Lower lobe of right lung (tissue), 2 donors: ENCODE results near the gene ADGRL1. TPM values are rescaled to one million over a fixed set of nuclear protein-coding genes. Genes with fewer than 3 reads are reported as not detected.

Experiments used
- ATAC-seq, 2 donors: fragments of 200-7000 bp; cut with Tn5 transposase; one replicate each; pipeline ENCODE4 v1.9.1; 2020 to 2022; ENCODE audit warnings: mild to moderate bottlenecking in 2 of 2, moderate library complexity in 2 of 2
- DNase-seq: peaks from one replicate; pipeline ENCODE4 v3.0.0-alpha.2; 2020
- H3K27ac ChIP-seq: fragments of 200-600 bp; one replicate; pipeline ENCODE4 v1.8.0; 2022
- H3K27me3 ChIP-seq: fragments of 200-600 bp; one replicate; pipeline ENCODE4 v1.8.0; 2022; ENCODE audit warnings: low read depth
- H3K36me3 ChIP-seq: fragments of 200-600 bp; one replicate; pipeline ENCODE4 v1.8.0; 2022; ENCODE audit warnings: mild to moderate bottlenecking
- H3K4me1 ChIP-seq: fragments of 200-600 bp; one replicate; pipeline ENCODE4 v1.8.0; 2022
- H3K4me3 ChIP-seq: fragments of 200-600 bp; one replicate; pipeline ENCODE4 v1.8.0; 2022; ENCODE audit warnings: mild to moderate bottlenecking
- H3K9me3 ChIP-seq: fragments of 200-600 bp; one replicate; pipeline ENCODE4 v1.8.0; 2022
- CTCF ChIP-seq: fragments of 200-600 bp; IDR thresholded peaks from one replicate; pipeline ENCODE4 v1.8.0; 2022; ENCODE audit warnings: antibody characterized with exemption, mild to moderate bottlenecking
- intact Hi-C: fragments of 100-400 bp; cut with DNase I; formaldehyde crosslinking; loops from one replicate; pipeline ENCODE4 v1.11.0; 2022
- total RNA-seq: library from RNA; stranded (reverse); fragmentation: NEBNext Ultra II Directional; extraction: Animal tissue kit (Norgen Biotek cat#: 25700); gene quantifications from one replicate; pipeline ENCODE4 v1.2.1, GENCODE V29; 2021
- donor health status: DM: no; HTN: yes; CAD: no; lungs with severe emphysema.

ADGRL1 gene
- total RNA-seq, 1 donor from 2014 or later = 28.7 TPM

- peak overlapping the region; percentile 5 for H3K27ac ChIP-seq
- peaks cover 64% of the 10 kb centered on the region for H3K4me1 ChIP-seq
- H3K36me3 ChIP-seq = peaks cover 2% of the 10 kb centered on the region
- no peaks in the 10 kb centered on the region for H3K9me3 ChIP-seq
- no peaks in the 10 kb centered on the region for H3K27me3 ChIP-seq
- ATAC-seq (no peak), DNase-seq (no peak)
- intact Hi-C loops = no loop called here
- TF ChIP-seq CTCF = no peak
- H3K4me3 ChIP-seq = no peak overlapping the region
Observed at GRCh38 chr19:14114439-14114838, 91.5 kb downstream of the ADGRL1 start.

GRCh38 chr19:14113762-14114414 lies 92.1 kb downstream of the ADGRL1 start:
- DNase-seq (peak; percentile 65), ATAC-seq (no peak)
- Histone ChIP-seq H3K4me1 (peaks cover 58% of the 10 kb centered on the region), H3K4me3 (no peak overlapping the region), H3K9me3 (no peaks in the 10 kb centered on the region), H3K27ac (peak overlapping the region; percentile 69), H3K27me3 (no peaks in the 10 kb centered on the region), H3K36me3 (peaks cover 6% of the 10 kb centered on the region)
- TF ChIP-seq CTCF = peak; percentile 19
- intact Hi-C loops = no loop called here

- Histone ChIP-seq H3K9me3 (no peaks in the 10 kb centered on the region), H3K4me3 (peak overlapping the region; percentile 12), H3K36me3 (peaks cover 8% of the 10 kb centered on the region), H3K27ac (peak overlapping the region; percentile 69), H3K27me3 (no peaks in the 10 kb centered on the region), H3K4me1 (peaks cover 52% of the 10 kb centered on the region)
- no peak for TF ChIP-seq CTCF
- ATAC-seq (no peak), DNase-seq (no peak)
- intact Hi-C loops = no loop called here
Observed at GRCh38 chr19:14112809-14113385, 93.1 kb downstream of the ADGRL1 start.

GRCh38 chr19:14112051-14112808 lies 93.7 kb downstream of the ADGRL1 start:
- TF ChIP-seq CTCF = no peak
- no peak for ATAC-seq

GRCh38 chr19:14111486-14111885 lies 94.5 kb downstream of the ADGRL1 start:
- ATAC-seq (no peak), DNase-seq (no peak)
- no peak overlapping the region for H3K27ac ChIP-seq
- H3K9me3 ChIP-seq = no peaks in the 10 kb centered on the region
- no peak for TF ChIP-seq CTCF
- H3K27me3 ChIP-seq = no peaks in the 10 kb centered on the region
- intact Hi-C loops = no loop called here
- H3K36me3 ChIP-seq = peaks cover 22% of the 10 kb centered on the region
- peaks cover 49% of the 10 kb centered on the region for H3K4me1 ChIP-seq
- H3K4me3 ChIP-seq = no peak overlapping the region

More at GRCh38 chr19:14112051-14112808, 93.7 kb downstream of the ADGRL1 start:
- no peaks in the 10 kb centered on the region for H3K9me3 ChIP-seq
- H3K27ac ChIP-seq = peak overlapping the region; percentile 69
- peak overlapping the region; percentile 12 for H3K4me3 ChIP-seq
- no peak for DNase-seq
- intact Hi-C loops = no loop called here
- H3K36me3 ChIP-seq = peaks cover 14% of the 10 kb centered on the region
- peaks cover 52% of the 10 kb centered on the region for H3K4me1 ChIP-seq
- H3K27me3 ChIP-seq = no peaks in the 10 kb centered on the region
